Keratinocyte (primary cell): ENCODE data around the gene PARD3B. TPM values are rescaled to one million over a fixed set of nuclear protein-coding genes. Genes with fewer than 3 reads are reported as not detected.

Experiments
- DNase-seq: peaks from one replicate; pipeline ENCODE4 v3.0.0-alpha.2; 2011; ENCODE audit warnings: low read depth, missing footprints, low spot score
- FAIRE-seq: peaks from 2 replicates; lab custom pipeline; 2011; peaks lifted over from hg19 to GRCh38; lab: Jason Lieb, UNC
- H2AFZ ChIP-seq: 2 replicates; pipeline ENCODE4 v1.6.0; 2012; ENCODE audit warnings: low read length, control low read depth, inconsistent platforms; ENCODE audit not compliant: control insufficient read depth
- H3K27ac ChIP-seq: 2 replicates; pipeline ENCODE4 v1.5.1; 2011; ENCODE audit warnings: low read length; ENCODE audit not compliant: control insufficient read depth, insufficient read depth
- H3K27me3 ChIP-seq: 3 replicates; pipeline ENCODE4 v1.6.0; 2011; ENCODE audit warnings: low read length; ENCODE audit not compliant: control insufficient read depth, insufficient read depth; ENCODE audit errors: extremely low read depth
- H3K36me3 ChIP-seq, 2 experiments: 2 replicates in 1 of 2; 3 replicates in 1 of 2; pipeline ENCODE4 v1.5.1; 2011; ENCODE audit warnings: low read length in 2 of 2, mild to moderate bottlenecking in 1 of 2; ENCODE audit not compliant: control insufficient read depth in 2 of 2, insufficient read depth in 2 of 2; ENCODE audit errors: extremely low read depth in 1 of 2
- H3K4me1 ChIP-seq: 3 replicates; pipeline ENCODE4 v1.5.1; 2011; ENCODE audit warnings: low read length; ENCODE audit not compliant: control insufficient read depth, insufficient read depth; ENCODE audit errors: extremely low read depth
- H3K4me2 ChIP-seq: 3 replicates; pipeline ENCODE4 v1.6.0; 2011; ENCODE audit warnings: low read depth, low read length; ENCODE audit not compliant: control insufficient read depth, insufficient read depth; ENCODE audit errors: extremely low read depth
- H3K4me3 ChIP-seq, 3 experiments: fragments of 200-600 bp in 1 of 3; sonication (generic) in 1 of 3; 2 replicates in 2 of 3; 3 replicates in 1 of 3; pipeline ENCODE4 v1.5.1; 2011 to 2016; ENCODE audit warnings: low read length in 3 of 3, mild to moderate bottlenecking in 3 of 3, control low read depth in 2 of 3, inconsistent platforms in 1 of 3, low read depth in 1 of 3, mixed read lengths in 1 of 3, mixed run types in 1 of 3, moderate library complexity in 1 of 3; ENCODE audit not compliant: control insufficient read depth in 2 of 3, insufficient read depth in 2 of 3; ENCODE audit errors: extremely low read depth in 1 of 3
- H3K79me2 ChIP-seq: 2 replicates; pipeline ENCODE4 v1.6.0; 2012; ENCODE audit warnings: low read length; ENCODE audit not compliant: control insufficient read depth, insufficient read depth
- H3K9ac ChIP-seq: 3 replicates; pipeline ENCODE4 v1.6.0; 2011; ENCODE audit warnings: low read length; ENCODE audit not compliant: control insufficient read depth, insufficient read depth; ENCODE audit errors: extremely low read depth
- H3K9me1 ChIP-seq: 3 replicates; pipeline ENCODE4 v1.6.0; 2011; ENCODE audit warnings: low read length; ENCODE audit not compliant: control insufficient read depth, insufficient read depth; ENCODE audit errors: extremely low read depth
- H3K9me3 ChIP-seq: 2 replicates; pipeline ENCODE4 v1.5.1; 2012; ENCODE audit warnings: low read depth, low read length; ENCODE audit not compliant: control insufficient read depth
- H4K20me1 ChIP-seq: 3 replicates; pipeline ENCODE4 v1.6.0; 2011; ENCODE audit warnings: low read length; ENCODE audit not compliant: control insufficient read depth, insufficient read depth; ENCODE audit errors: extremely low read depth
- CTCF ChIP-seq, 3 experiments: IDR thresholded peaks in 1 of 3; conservative IDR thresholded peaks in 1 of 3; optimal IDR thresholded peaks in 1 of 3; 2 replicates in 2 of 3; 3 replicates in 1 of 3; pipeline versions ENCODE3 to v1.5.1; 2011; ENCODE audit warnings: low read length in 3 of 3, mild to moderate bottlenecking in 3 of 3, moderate library complexity in 2 of 3, control low read depth in 1 of 3, inconsistent platforms in 1 of 3; ENCODE audit not compliant: insufficient read depth in 2 of 3; ENCODE audit errors: extremely low read depth in 1 of 3
- EZH2 ChIP-seq: IDR thresholded peaks from one replicate; pipeline ENCODE4 v1.6.1; 2012; ENCODE audit warnings: inconsistent platforms, mild to moderate bottlenecking, low read length, moderate library complexity
- dilution Hi-C: fragments of 300-500 bp; cut with MboI; formaldehyde crosslinking; loops from one replicate; pipeline ENCODE4 v1.7.0; 2020; ENCODE audit warnings: low sequenced_read_pairs; ENCODE audit not compliant: extremely low pct_ligation_motif_present
- polyA plus RNA-seq, 5 experiments: library from polyadenylated mRNA; depleted of rRNA in 3 of 5; stranded (reverse) in 3 of 5; stranded (forward) in 1 of 5; unstranded in 1 of 5; fragments of >200 nt; gene quantifications; 1 replicate in 1 of 5; 2 replicates in 3 of 5; 3 replicates in 1 of 5; pipeline versions ENCODE4 v1.2.1 to v1.2.3, GENCODE V29; 2011 to 2012; ENCODE audit warnings: missing spikeins in 2 of 5, low read depth in 1 of 5, low replicate concordance in 1 of 5

PARD3B gene
- polyA plus RNA-seq, 1 donor (not counting 4 experiments of a cell fraction or from before 2014, with no cell fraction given) = 1.2 TPM

- Histone ChIP-seq H3K27me3 (no peaks in the 10 kb centered on the region), H3K4me2 (no peak overlapping the region), H3K4me3 (no peak overlapping the region), H3K27ac (no peak overlapping the region), H4K20me1 (no peaks in the 10 kb centered on the region), H2AFZ (no peak overlapping the region), H3K4me1 (peaks cover 17% of the 10 kb centered on the region), H3K79me2 (no peaks in the 10 kb centered on the region), H3K9ac (no peak overlapping the region), H3K9me3 (no peaks in the 10 kb centered on the region), H3K36me3 (no peaks in the 10 kb centered on the region), H3K9me1 (no peaks in the 10 kb centered on the region)
- dilution Hi-C loops = no loop called here
- TF ChIP-seq CTCF (optimal IDR thresholded peaks at IDR 0.05 in 1 of 3, IDR thresholded peaks at IDR 0.05 in 1 of 3, conservative IDR thresholded peaks at IDR 0.05 in 1 of 3; ENCODE audit: extremely low read depth in 1 of 3, insufficient read depth in 2 of 3, low read length in 3 of 3) (no peak), EZH2 (no peak)
- DNase-seq = no peak
- no peak for FAIRE-seq
Measured at GRCh38 chr2:205650931-205651330, 1105.7 kb downstream of the PARD3B start.

- Histone ChIP-seq H3K9me1 (no peaks in the 10 kb centered on the region), H3K4me3 (no peak overlapping the region), H3K27me3 (no peaks in the 10 kb centered on the region), H3K4me2 (no peak overlapping the region), H3K79me2 (no peaks in the 10 kb centered on the region), H3K4me1 (peaks cover 17% of the 10 kb centered on the region), H3K9ac (no peak overlapping the region), H3K9me3 (no peaks in the 10 kb centered on the region), H2AFZ (no peak overlapping the region), H3K36me3 (no peaks in the 10 kb centered on the region), H4K20me1 (no peaks in the 10 kb centered on the region), H3K27ac (no peak overlapping the region)
- TF ChIP-seq CTCF (optimal IDR thresholded peaks at IDR 0.05 in 1 of 3, IDR thresholded peaks at IDR 0.05 in 1 of 3, conservative IDR thresholded peaks at IDR 0.05 in 1 of 3; ENCODE audit: extremely low read depth in 1 of 3, insufficient read depth in 2 of 3, low read length in 3 of 3) (no peak), EZH2 (no peak)
- no peak for DNase-seq
- no peak for FAIRE-seq
- dilution Hi-C loops = no loop called here
Measured at GRCh38 chr2:205651719-205652118, 1106.4 kb downstream of the PARD3B start.
